Stimulated activated naive CD8-positive, alpha-beta T cell treated with anti-CD3 and anti-CD28 coated beads, Interleukin-15, amount 100 ng/mL, for 72 hours (primary cell): ENCODE results near the gene PRRT2.
A peak's percentile ranks its signal among the peaks of the same experiment; 100 is the strongest.
"Not testable (repeated sequence)": the region's sequence is repeated elsewhere in the genome, so short reads cannot be mapped to it uniquely, and the experiment has no call there.

Experiments used
- ATAC-seq: fragments of 150-1000 bp; cut with Tn5 transposase; 2 replicates; pipeline ENCODE4 v1.10.0; 2021; ENCODE audit warnings: mild to moderate bottlenecking, moderate library complexity
- DNase-seq, 2 donors: peaks; one replicate each; pipeline ENCODE4 v3.0.0; 2021 to 2022
- H3K27ac Mint-ChIP-seq, 2 donors: one replicate each; pipeline ENCODE4 v1.8.0; 2022; ENCODE audit warnings: mild to moderate bottlenecking in 2 of 2, mixed read lengths in 2 of 2, moderate library complexity in 2 of 2
- H3K27me3 Mint-ChIP-seq: one replicate; pipeline ENCODE4 v1.8.0; 2022; ENCODE audit warnings: mixed read lengths
- H3K4me1 Mint-ChIP-seq: one replicate; pipeline ENCODE4 v1.8.0; 2022; ENCODE audit warnings: mild to moderate bottlenecking, mixed read lengths
- H3K4me3 Mint-ChIP-seq, 2 donors: one replicate each; pipeline ENCODE4 v1.8.0; 2022; ENCODE audit warnings: mild to moderate bottlenecking in 2 of 2, mixed read lengths in 2 of 2, moderate library complexity in 1 of 2
- H3K9me3 Mint-ChIP-seq, 2 donors: one replicate each; pipeline ENCODE4 v1.8.0; 2022; ENCODE audit warnings: mixed read lengths in 2 of 2

The PRRT2 gene

DNA sequence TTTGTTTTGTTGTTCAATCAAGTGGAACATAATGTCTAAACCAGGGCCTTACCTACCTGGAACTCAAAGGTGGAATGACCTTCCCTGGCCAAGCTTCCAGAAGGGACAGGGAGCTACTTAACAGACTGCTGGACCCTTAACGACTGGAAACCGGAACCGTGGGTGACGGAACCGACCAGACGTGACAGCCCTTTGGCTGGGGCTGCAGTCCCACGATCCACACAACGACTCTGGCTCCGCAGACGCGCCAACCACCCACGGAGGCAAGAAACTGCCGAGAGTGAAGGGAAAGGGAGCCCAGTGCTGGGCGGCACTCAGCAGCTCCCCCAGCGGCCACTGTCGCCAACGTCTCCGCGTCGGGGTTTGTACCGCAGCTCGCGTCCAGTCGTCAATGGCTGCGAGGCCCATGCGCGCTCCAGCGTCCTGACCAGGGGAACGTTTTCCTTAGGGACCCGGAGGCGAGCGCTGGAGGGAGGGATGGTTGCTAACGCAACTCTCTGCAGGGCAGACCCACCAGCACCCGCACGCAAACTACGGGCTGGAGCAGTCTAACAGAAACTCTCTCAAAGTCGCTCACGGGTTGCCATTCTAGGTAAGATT lies 27.0 kb upstream of the PRRT2 start:
- Mint-ChIP-seq H3K4me3 (peak overlapping the region; percentile 68 to 75), H3K27ac (peak overlapping the region; percentile 19 to 66), H3K4me1 (peaks cover 40% of the 10 kb centered on the region), H3K27me3 (no peaks in the 10 kb centered on the region), H3K9me3 (no peaks in the 10 kb centered on the region)
- ATAC-seq (peak; percentile 84), DNase-seq (peak; percentile 72)

DNA sequence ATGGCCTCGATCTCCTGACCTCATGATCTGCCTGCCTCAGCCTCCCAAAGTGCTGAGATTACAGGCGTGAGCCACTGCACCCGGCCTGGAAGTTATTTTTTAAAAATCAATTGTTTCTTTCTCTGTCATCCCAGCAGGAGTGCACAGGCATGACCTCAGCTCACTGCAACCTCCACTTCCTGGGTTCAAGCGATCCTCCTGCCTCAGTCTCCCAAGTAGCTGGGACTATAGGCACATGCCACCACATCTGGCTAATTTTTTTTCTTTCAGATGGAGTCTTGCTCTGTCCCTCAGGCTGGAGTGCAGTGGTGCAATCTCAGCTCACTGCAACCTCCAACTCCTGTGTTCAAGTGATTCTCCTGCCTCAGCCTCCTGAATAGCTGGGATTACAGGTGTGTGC lies 24.8 kb upstream of the PRRT2 start:
- not testable (repeated sequence) for H3K27ac Mint-ChIP-seq, DNase-seq, ATAC-seq, H3K9me3 Mint-ChIP-seq, H3K27me3 Mint-ChIP-seq, H3K4me3 Mint-ChIP-seq
- H3K4me1 Mint-ChIP-seq, result peaks cover 43% of the 10 kb centered on the region

DNA sequence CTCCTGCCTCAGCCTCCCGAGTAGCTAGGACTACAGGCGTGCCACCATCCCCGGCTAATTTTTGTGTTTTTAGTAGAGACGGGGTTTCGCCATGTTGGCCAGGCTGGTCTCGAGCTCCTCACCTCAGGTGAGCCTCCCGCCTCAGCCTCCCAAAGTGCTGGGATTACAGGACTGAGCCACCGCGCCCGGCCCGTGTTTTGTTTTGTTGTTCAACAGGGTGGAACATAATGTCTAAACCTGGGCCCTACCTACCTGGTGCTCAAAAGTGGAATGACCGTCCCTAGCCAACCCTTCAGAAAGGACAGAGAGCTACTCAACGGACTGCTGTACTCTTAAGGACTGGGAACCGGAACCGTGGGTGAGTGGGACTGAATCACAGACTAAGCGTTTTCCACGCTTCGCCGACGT lies 22.2 kb upstream of the PRRT2 start:
- Mint-ChIP-seq H3K27ac (peak overlapping the region; percentile 95 to 100), H3K27me3 (no peaks in the 10 kb centered on the region), H3K9me3 (no peaks in the 10 kb centered on the region), H3K4me1 (peaks cover 53% of the 10 kb centered on the region), H3K4me3 (peak overlapping the region; percentile 91 to 95)
- ATAC-seq (peak; percentile 1), DNase-seq (peak in 1 of 2 donors; percentile 15)

DNA sequence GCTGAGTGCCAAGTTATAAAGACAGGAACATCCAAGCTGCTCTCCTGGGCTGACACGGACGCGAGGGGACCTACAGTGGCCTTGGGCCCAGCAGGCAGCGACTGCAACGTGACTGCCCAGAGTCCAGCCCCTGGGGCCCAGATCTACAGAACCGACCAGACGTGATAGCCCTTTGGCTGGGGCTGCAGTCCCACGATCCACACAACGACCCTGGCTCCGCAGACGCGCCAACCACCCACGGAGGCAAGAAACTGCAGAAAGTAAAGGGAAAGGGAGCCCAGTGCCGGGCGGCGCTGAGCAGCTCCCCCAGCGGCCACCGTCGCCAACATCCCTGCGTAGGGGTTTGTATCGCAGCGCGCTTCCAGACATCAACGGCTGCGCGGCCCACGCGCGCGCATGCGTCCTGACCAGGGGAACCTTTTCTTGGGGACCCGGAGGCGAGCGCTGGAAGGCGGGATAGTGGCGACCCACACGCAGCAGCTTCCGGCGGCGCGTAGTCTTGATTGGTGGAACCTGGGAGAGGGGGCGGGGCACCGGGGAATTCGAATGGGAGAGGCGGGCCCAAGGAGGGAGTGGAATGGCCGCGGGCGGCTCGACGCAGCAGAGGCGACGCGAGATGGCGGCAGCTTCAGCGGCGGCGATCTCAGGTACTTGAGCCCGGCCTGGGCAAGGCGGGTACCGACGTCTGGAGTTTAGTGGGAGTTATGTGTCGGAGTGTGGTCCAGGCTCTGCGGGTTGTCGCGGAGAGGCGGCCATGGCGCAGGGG lies 21.6 kb upstream of the PRRT2 start, which contains the start of gene KIF22:
TSS of gene KIF22 (plus strand) at position 569 of the 766 bp plus-strand sequence. CDS start at position 578, 9 bp downstream.
- peak within 1 kb of the TSS; percentile 91 to 95 for H3K4me3 Mint-ChIP-seq
- H3K27ac Mint-ChIP-seq, result peak within 1 kb of the TSS; percentile 98 to 100
- DNase-seq (peak; percentile 100), ATAC-seq (peak; percentile 98)
- no peaks in the 10 kb centered on the region for H3K9me3 Mint-ChIP-seq
- peaks cover 52% of the 10 kb centered on the region for H3K4me1 Mint-ChIP-seq
- H3K27me3 Mint-ChIP-seq, result no peaks in the 10 kb centered on the region

DNA sequence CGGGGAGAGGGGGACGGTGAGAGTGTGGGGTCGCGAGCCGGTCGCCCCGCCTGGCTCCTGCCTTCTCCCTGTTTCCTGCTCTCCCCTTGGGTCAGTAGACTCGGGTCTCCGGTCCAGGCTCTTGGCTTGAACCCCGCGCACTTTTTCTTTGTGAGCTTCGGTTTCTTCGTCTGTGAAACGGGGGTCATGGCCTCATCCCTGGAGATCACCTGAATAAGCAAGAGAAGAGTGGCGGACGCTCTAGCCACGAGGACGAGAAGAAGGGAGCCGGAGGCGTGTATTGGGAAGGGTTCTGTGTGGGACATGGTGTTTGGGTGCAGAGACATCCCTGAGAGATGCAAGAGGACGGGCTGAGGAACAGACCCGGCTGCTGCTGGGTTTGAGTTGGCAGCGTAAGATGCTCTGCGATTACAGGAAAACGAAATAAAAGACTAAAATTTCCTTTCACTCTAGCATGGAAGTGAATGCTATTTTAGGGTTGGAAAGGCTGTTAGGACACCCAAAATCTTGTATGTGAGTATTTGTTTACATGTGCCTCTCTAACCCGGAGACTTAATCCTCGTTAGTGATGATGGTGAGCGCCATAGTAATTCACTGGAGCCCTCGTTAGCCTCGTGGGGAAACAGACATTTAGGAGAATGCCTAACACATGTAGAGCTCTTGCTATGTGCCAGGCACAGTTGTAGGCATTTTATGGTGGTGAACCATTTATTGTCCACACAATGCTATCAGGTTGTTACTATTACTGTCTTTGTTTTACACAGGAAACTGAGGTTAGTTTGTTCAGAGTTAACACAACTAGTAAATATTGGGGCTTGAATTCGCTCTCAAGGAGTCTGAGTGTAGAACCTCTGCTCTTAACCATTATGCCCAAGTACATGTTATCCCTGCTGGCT lies 20.8 kb upstream of the PRRT2 start:
- Mint-ChIP-seq H3K9me3 (no peaks in the 10 kb centered on the region), H3K27me3 (no peaks in the 10 kb centered on the region), H3K4me1 (peaks cover 48% of the 10 kb centered on the region), H3K4me3 (peak overlapping the region; percentile 91 to 95), H3K27ac (peak overlapping the region; percentile 98 to 100)
- DNase-seq, result no peak
- ATAC-seq, result peak; percentile 21

DNA sequence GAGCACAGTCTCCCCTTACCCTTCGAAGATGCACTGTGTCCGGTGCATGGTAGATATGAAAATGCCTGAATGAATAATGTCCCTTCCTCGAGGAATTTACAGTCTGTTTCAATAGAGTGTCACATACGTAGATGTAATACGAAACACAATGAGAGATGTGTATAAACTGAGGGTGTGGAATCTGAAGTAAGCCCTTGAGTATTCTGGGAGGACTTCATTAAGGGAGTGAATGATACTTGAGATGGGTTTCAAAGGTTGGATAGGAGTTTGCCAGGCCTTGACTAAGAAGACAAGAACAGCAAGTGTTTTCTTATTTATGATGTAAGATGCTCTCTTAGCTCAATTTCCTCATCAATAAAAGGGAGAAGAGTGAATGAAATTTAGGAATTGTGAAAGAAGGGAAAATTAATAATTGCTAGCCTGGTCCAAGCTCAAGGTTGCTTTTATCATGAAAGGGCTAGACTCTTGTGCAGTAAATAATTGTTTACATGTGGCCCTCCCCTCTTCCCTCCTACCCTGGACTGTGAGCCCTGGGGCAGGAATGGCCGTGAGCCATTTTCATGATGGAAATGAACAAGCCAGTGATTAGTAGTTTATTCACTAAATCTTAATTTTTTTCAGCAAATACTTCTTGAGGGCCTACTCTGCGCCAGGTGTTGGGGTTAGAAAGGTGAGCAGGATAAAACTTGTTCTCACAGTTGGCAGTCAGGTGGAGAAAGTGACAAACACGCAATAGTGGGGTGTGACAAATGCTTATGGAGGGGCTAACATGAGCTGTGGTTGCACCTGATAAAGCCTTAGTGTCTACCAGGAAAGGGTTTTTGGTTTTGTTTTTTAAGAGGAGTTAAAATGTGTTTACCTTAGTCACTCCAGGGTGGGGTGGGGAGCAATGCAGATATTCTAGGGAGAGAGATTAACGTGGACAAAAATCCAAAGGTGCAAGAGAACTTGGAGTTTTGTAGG lies 19.9 kb upstream of the PRRT2 start:
- DNase-seq (no peak), ATAC-seq (no peak)
- Mint-ChIP-seq H3K4me3 (peak overlapping the region; percentile 91 to 95), H3K4me1 (peaks cover 48% of the 10 kb centered on the region), H3K27ac (peak overlapping the region in 1 of 2 donors; percentile 76), H3K27me3 (no peaks in the 10 kb centered on the region), H3K9me3 (no peaks in the 10 kb centered on the region)

DNA sequence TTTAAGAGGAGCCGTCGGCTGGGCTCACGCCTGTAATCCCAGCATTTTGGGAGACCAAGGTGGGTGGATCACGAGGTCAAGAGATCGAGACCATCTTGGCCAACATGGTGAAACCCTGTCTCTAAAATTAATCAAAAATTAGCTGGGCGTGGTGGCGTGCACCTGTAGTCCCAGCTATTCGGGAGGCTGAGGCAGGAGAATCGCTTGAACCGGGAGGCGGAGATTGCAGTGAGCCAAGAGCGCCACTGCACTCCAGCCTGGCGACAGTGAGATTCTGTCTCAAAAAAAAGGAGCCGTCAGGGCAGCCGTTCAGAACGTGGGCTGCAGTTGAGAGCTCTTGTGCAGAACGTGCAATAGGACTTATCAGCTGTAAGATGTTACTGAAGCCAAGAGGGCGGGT lies 18.8 kb upstream of the PRRT2 start:
- Mint-ChIP-seq H3K4me3 (peak overlapping the region; percentile 91 to 95), H3K27ac (peak overlapping the region; percentile 23 to 49), H3K4me1 (peaks cover 48% of the 10 kb centered on the region)
- H3K27me3 Mint-ChIP-seq, H3K9me3 Mint-ChIP-seq, ATAC-seq, DNase-seq: not testable (repeated sequence)

DNA sequence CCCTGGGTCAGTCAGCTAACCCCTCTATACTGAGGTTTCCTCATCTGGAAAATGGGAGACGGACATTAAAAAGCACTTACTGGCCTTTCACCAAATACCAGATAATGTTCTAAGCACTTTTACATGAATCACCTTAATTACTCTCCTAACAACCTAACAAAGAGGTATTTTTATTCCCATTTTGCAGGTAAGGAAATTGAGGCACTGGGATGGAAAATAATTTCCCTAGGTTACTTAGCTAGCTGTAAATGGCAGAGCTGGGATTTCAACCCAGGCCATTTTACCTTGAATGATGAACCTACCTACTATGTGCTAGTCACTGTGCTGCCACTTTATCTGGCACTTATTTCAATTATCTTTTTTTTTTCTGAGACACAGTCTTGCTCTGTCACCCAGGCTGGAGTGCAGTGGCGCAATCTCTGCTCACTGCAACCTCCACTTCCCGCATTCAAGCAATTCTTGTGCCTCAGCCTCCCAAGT lies 17.7 kb upstream of the PRRT2 start:
- Mint-ChIP-seq H3K27ac (no peak overlapping the region), H3K27me3 (no peaks in the 10 kb centered on the region), H3K4me1 (peaks cover 42% of the 10 kb centered on the region), H3K4me3 (no peak overlapping the region), H3K9me3 (no peaks in the 10 kb centered on the region)
- no peak for ATAC-seq
- DNase-seq, result no peak

DNA sequence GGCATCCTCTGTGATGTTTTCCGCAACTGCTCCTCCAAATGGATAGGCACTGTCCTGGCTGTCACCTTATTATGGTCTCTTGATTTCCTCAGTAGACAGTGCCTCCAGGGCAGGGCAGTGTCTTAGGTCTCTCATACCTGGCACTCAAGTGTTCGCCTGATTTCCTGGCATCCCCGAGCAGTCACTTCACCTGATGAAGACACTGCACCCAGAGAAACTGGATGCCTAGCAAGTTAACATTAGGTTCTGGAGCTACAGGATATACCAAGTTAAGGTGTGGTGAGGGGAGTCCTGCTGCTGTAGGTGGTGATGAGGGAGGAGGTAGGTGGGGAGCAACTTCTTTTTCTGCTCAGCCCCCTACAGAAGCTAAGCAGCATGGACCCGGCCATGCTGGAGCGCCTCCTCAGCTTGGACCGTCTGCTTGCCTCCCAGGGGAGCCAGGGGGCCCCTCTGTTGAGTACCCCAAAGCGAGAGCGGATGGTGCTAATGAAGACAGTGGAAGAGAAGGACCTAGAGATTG lies 9.5 kb upstream of the PRRT2 start:
- peaks cover 42% of the 10 kb centered on the region for H3K4me1 Mint-ChIP-seq
- no peaks in the 10 kb centered on the region for H3K27me3 Mint-ChIP-seq
- ATAC-seq, result no peak
- no peak for DNase-seq
- peak overlapping the region in 1 of 2 donors; percentile 77 for H3K27ac Mint-ChIP-seq
- no peak overlapping the region for H3K4me3 Mint-ChIP-seq
- no peaks in the 10 kb centered on the region for H3K9me3 Mint-ChIP-seq

DNA sequence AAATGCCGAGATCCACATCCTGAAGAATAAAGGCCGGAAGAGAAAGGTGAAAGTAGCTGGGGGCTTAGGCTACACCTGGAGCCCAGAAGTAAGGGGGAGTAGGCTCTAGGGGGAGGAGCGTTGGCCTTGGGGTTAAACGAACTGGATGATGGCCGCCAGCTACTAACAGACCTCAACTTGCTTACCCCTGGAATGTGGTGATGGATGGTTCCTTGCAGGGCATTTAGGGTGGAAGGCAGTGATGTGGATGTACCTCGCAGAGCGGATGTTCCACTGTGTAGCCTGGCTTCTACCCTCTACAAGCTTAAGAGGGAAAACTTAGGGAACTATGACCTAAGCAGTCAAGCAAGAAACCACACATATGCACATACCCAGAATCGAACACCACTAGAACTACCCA lies 8.0 kb upstream of the PRRT2 start:
- DNase-seq (no peak), ATAC-seq (no peak)
- Mint-ChIP-seq H3K9me3 (no peaks in the 10 kb centered on the region), H3K4me1 (peaks cover 54% of the 10 kb centered on the region), H3K4me3 (peak overlapping the region; percentile 99), H3K27ac (peak overlapping the region; percentile 91 to 93), H3K27me3 (no peaks in the 10 kb centered on the region)

DNA sequence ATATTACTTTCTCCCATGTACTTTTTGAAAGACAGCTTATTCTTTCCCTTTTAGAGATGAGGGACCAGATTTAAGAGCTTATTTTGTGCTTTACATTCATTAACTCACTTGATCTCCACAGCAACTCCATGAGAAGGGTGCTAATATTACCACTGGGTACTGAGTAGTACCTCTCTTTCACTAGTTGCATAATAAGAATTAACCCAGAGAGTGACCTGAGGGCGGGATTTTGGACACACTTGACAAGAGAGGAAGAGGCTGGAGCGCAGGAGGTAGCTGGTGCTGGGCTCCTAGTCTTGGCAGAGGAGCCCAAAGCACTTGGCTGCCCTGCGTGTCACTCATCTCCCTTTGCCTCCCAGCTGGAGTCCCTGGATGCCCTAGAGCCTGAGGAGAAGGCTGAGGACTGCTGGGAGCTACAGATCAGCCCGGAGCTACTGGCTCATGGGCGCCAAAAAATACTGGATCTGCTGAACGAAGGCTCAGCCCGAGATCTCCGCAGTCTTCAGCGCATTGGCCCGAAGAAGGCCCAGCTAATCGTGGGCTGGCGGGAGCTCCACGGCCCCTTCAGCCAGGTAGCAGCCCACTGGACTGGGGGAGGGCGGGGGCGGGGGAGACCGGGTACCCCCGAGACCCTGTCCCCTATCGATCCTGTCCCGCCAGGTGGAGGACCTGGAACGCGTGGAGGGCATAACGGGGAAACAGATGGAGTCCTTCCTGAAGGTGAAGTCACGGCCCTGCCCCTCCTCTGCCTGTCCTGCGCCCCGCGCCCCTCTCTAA lies 7.3 kb upstream of the PRRT2 start:
- Mint-ChIP-seq H3K27ac (peak overlapping the region; percentile 100), H3K4me1 (peaks cover 58% of the 10 kb centered on the region), H3K4me3 (peak overlapping the region; percentile 99), H3K9me3 (no peaks in the 10 kb centered on the region), H3K27me3 (no peaks in the 10 kb centered on the region)
- DNase-seq (no peak), ATAC-seq (no peak)

DNA sequence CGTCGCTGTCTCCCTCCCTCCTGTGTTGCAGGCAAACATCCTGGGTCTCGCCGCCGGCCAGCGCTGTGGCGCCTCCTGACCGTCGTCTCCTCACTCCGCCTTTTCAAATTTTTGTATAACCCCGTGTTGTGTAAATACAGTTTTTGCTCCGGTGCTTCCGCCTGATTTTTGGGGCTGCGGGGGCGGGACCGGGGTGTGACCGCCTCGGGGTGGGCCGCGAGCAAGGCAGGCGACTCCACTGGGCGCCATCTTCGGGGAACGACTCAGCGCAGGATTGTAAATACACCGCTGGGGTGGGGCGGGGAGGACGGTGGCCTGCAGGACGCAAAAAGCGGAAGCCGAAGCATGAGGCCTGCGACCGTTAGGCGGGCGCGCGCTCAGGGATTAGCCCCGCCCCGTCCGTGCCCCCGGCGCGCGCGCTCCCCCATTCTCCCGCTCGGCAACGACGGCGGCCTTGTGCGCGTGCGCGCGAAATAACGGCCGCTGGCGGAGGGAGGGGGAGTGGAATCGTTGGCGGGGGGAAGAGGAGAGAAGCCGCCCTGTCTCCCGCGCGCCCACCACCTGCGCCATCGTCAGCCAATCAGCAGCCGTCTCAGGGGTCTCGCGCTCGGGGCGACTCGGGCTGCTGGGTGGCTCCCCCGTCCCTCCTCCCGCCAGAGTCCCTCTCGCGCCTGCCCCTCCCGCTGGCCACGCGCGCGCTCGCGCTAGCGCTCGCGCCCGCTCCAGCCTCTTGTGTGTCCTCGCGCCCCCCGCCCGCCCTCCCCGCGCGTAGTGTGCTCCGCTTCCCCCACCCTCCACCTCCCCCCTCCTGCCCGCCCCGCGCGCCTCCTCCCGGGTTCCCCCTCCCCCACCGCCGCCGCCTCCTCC lies 6.5 kb upstream of the PRRT2 start:
- H3K4me1 Mint-ChIP-seq, result peaks cover 67% of the 10 kb centered on the region
- no peaks in the 10 kb centered on the region for H3K9me3 Mint-ChIP-seq
- H3K27ac Mint-ChIP-seq, result peak overlapping the region; percentile 100
- no peaks in the 10 kb centered on the region for H3K27me3 Mint-ChIP-seq
- ATAC-seq (peak; percentile 74), DNase-seq (peak; percentile 98 to 99)
- H3K4me3 Mint-ChIP-seq, result peak overlapping the region; percentile 99

DNA sequence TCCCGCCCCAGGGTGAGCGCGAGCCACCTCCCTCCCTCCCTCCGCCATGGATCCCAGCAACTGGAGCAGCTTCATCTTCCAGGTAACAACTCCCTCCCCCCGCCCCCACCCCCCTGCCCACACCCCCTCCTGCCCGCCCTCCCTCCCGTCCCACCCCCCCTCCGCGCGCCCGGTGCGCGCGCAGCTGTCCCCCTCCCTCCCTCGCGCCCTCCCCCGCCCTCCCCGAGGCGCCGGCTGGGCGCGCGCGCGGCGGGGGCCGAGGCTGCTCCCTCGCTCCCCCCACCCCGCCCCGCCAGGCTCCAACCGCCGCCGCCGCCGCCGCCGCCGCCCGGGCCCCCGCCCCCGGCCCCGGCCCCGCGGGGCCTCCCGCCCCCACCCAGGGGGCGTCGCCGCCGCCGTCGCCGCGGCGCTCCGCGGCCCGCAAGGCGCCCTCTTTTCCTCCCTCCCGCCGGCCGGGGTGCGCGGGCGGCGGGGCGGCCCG lies 5.9 kb upstream of the PRRT2 start, which contains the start of gene MAZ:
TSS of gene MAZ (plus strand) at position 431 of the 481 bp plus-strand sequence. CDS start 173 bp downstream, outside the sequence.
- peak within 1 kb of the TSS; percentile 99 for H3K4me3 Mint-ChIP-seq
- no peaks in the 10 kb centered on the region for H3K27me3 Mint-ChIP-seq
- peaks cover 68% of the 10 kb centered on the region for H3K4me1 Mint-ChIP-seq
- DNase-seq (no peak), ATAC-seq (no peak)
- peak within 1 kb of the TSS; percentile 100 for H3K27ac Mint-ChIP-seq
- H3K9me3 Mint-ChIP-seq, result no peaks in the 10 kb centered on the region
